GM23338 (cell line): ENCODE results near the gene CLEC4G.

Experiments
- CREB1 ChIP-seq: fragments of 250-450 bp; sonication (Bioruptor Pico); IDR thresholded peaks from 2 replicates; pipeline ENCODE4 v1.5.0; 2020; ENCODE audit warnings: low read depth, mild to moderate bottlenecking, moderate library complexity
- CTCF ChIP-seq, 2 experiments: fragments of 200-600 bp in 1 of 2; sonication (generic) in 1 of 2; conservative IDR thresholded peaks; 2 replicates each; pipeline versions ENCODE4 v1.5.1 to v1.6.1; 2016 to 2017; ENCODE audit warnings: antibody characterized with exemption in 2 of 2, low read depth in 2 of 2, mild to moderate bottlenecking in 2 of 2, moderate library complexity in 1 of 2
- EZH2 ChIP-seq: fragments of 200-600 bp; sonication (generic); IDR thresholded peaks from one replicate; pipeline ENCODE4 v1.8.0; 2017; ENCODE audit warnings: antibody characterized with exemption, mild to moderate bottlenecking, low read depth; ENCODE audit not compliant: unreplicated experiment
- EZH2phosphoT487 ChIP-seq: fragments of 200-600 bp; sonication (generic); IDR thresholded peaks from one replicate; pipeline ENCODE4 v1.8.1; 2018; ENCODE audit warnings: antibody characterized with exemption; ENCODE audit not compliant: unreplicated experiment
- JUNB ChIP-seq: IDR thresholded peaks from one replicate; pipeline ENCODE4 v1.6.1; 2016; ENCODE audit warnings: antibody characterized with exemption; ENCODE audit not compliant: unreplicated experiment
- NANOG ChIP-seq: IDR thresholded peaks from 2 replicates; pipeline ENCODE4 v1.6.1; 2016; ENCODE audit warnings: antibody characterized with exemption, borderline replicate concordance
- POLR2AphosphoS5 ChIP-seq: IDR thresholded peaks from 2 replicates; pipeline ENCODE4 v1.6.1; 2016; ENCODE audit warnings: antibody characterized with exemption, low read depth
- REST ChIP-seq: IDR thresholded peaks from one replicate; pipeline ENCODE4 v1.6.1; 2018; ENCODE audit warnings: antibody characterized with exemption; ENCODE audit not compliant: unreplicated experiment
- ZNF331 ChIP-seq: fragments of 250-450 bp; sonication (Bioruptor Pico); IDR thresholded peaks from 2 replicates; pipeline ENCODE4 v1.5.0; 2020; ENCODE audit warnings: low read depth, mild to moderate bottlenecking, moderate library complexity

GRCh38 chr19:7718668-7719067, 13.2 kb downstream of the CLEC4G start:
- TF ChIP-seq CTCF (conservative IDR thresholded peaks at IDR 0.05; ENCODE audit: low read depth in 2 of 2) (no peak), EZH2 (no peak), JUNB (no peak), CREB1 (no peak), POLR2AphosphoS5 (no peak), EZH2phosphoT487 (no peak), REST (no peak), NANOG (no peak), ZNF331 (CRISPR knock-in tag) (no peak)
